Measurements from ENCODE around the gene C1QA. TPM values are rescaled to one million over a fixed set of nuclear protein-coding genes. Genes with fewer than 3 reads are reported as not detected.
"Not testable (repeated sequence)": the region's sequence is repeated elsewhere in the genome, so short reads cannot be mapped to it uniquely, and the experiment has no call there.

C1QA gene
- total and polyA plus RNA-seq, 3 donors from 2014 or later = 8.7 to 142 (median 29.8) TPM

DNA sequence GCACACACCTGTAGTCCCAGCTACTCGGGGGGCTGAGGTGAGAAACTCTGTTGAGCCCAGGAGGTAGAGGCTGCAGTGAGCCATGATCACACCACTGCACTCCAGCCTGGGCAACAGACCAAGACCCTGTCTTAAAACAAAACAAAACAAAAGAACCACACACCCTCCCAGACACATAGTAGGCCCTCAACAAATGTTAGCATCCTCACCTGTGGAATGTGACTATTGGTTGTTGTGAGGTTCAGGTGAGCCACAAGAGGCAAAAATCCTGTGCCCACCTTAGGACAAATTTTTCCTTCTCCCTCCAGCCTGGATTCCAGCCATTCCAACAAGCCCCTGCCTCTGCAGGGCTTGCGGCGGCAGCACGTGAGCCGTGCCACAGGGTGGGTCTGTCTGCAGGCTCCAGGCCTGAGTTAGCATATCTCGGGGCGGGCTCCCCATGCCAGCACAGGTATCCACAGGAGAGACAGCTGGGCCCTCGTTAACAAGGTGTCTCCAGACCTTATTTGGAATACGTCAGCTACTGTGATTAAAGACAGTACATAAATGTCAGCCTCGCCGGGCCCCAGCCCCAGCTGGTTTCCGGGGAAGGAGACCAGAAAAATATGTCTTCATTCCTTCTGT, 34.0 kb downstream of the C1QA start:
- H3K27ac ChIP-seq = no peak overlapping the region
- no peak for DNase-seq
- 78 to 83% methylated on average over 12 of the region's 12 CpGs for WGBS, 2 donors
- H3K36me3 ChIP-seq (ENCODE audit: low read depth, missing control alignments) = no peaks in the 10 kb centered on the region
- TF ChIP-seq POLR2A (IDR thresholded peaks at IDR 0.05) = no peak
- TF ChIP-seq, protein P1, sequence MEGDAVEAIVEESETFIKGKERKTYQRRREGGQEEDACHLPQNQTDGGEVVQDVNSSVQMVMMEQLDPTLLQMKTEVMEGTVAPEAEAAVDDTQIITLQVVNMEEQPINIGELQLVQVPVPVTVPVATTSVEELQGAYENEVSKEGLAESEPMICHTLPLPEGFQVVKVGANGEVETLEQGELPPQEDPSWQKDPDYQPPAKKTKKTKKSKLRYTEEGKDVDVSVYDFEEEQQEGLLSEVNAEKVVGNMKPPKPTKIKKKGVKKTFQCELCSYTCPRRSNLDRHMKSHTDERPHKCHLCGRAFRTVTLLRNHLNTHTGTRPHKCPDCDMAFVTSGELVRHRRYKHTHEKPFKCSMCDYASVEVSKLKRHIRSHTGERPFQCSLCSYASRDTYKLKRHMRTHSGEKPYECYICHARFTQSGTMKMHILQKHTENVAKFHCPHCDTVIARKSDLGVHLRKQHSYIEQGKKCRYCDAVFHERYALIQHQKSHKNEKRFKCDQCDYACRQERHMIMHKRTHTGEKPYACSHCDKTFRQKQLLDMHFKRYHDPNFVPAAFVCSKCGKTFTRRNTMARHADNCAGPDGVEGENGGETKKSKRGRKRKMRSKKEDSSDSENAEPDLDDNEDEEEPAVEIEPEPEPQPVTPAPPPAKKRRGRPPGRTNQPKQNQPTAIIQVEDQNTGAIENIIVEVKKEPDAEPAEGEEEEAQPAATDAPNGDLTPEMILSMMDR (IDR thresholded peaks at IDR 0.05) = no peak
- intact Hi-C loops (cut with DNase I; ENCODE audit: low total_unique reads) = no loop called here
- no peaks in the 10 kb centered on the region for H3K27me3 ChIP-seq
- no peaks in the 10 kb centered on the region for H3K4me1 ChIP-seq
- no peak overlapping the region for H3K4me3 ChIP-seq
- H3K9me3 ChIP-seq = no peaks in the 10 kb centered on the region

DNA sequence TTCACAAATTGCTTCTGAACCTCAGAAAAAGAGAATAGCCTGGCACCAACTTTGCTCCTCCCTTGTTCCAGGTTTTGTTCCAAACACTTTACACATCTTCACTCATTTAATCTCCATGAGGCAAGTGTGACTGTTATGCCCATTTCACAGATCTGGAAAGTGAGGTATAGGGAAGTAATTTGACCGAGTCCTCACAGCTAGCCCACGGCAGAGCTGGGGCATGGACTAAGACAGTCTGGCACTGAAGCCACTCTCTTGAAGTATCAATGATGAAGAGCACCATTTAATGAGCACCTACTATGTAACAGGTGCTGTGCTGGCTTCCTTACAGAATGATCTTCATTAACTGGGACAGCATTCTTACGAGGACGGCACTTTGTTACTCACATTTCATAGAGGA, 35.6 kb downstream of the C1QA start:
- Histone ChIP-seq H3K9me3 (no peaks in the 10 kb centered on the region), H3K4me3 (no peak overlapping the region)
- TF ChIP-seq, protein P1 (IDR thresholded peaks at IDR 0.05) = no peak
- no peak for TF ChIP-seq POLR2A (IDR thresholded peaks at IDR 0.05)

DNA sequence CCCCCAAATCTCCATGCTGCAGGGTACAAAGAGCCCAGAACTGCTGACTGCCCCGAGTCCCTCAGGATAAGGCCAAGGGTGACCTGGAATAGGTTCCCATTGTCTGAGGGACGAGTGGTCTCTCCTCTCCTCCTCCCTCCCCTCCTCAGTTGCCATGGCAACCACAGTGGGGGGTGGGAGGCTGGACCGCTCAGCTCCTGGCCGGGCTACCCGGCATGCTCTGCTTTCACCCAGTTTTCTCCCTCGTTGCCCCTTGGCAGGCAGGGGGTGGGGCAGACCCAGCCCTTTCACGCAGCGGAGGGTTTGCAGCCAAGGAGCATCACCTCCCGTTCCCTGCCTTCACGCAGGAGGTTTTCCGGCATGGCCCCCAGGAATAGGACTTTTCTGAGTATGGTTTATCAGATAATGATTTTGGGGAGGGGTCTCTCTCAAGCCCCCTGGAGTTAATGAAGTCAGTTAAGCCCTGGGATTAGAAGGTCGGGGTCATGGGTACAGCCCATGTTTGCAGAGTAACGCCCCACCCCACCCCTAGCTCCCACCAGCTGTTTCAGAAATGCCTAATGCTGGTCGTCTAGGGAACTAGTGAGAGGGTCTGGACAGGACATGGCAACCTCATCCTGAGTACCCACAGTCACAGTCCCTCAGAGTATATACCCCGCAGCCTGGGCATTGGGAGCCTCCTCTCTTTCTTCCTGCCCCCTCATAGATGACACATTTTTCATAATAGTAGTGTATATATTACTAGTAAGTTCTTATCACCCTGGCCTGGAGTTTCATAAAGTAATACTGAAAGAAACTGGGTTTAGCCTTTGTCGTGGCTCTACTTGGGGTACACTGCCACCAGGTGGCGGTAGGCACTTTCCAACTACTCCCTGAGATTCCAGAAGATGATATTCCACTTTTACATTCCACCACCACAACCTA, 37.3 kb downstream of the C1QA start:
- Histone ChIP-seq H3K27me3 (no peaks in the 10 kb centered on the region), H3K4me1 (no peaks in the 10 kb centered on the region), H3K36me3 (ENCODE audit: low read depth, missing control alignments) (no peaks in the 10 kb centered on the region), H3K9me3 (no peaks in the 10 kb centered on the region), H3K4me3 (no peak overlapping the region), H3K27ac (no peak overlapping the region)
- DNase-seq = peak; percentile 77
- TF ChIP-seq, protein P1 (IDR thresholded peaks at IDR 0.05) = peak; percentile 48 to 72 (median 56)
- TF ChIP-seq POLR2A (IDR thresholded peaks at IDR 0.05) = no peak
- 37 to 64% methylated on average over 10 to 17 of the region's 17 CpGs for WGBS, 2 donors
- intact Hi-C loops (cut with DNase I; ENCODE audit: low total_unique reads) = no loop called here

More for the DNA sequence above, 35.6 kb downstream of the C1QA start:
- no peak for DNase-seq
- H3K27ac ChIP-seq = no peak overlapping the region
- WGBS, 2 donors = 75 to 97% methylated on average over 4 of the region's 4 CpGs
- intact Hi-C loops (cut with DNase I; ENCODE audit: low total_unique reads) = no loop called here
- no peaks in the 10 kb centered on the region for H3K36me3 ChIP-seq (ENCODE audit: low read depth, missing control alignments)
- H3K27me3 ChIP-seq = no peaks in the 10 kb centered on the region
- no peaks in the 10 kb centered on the region for H3K4me1 ChIP-seq

DNA sequence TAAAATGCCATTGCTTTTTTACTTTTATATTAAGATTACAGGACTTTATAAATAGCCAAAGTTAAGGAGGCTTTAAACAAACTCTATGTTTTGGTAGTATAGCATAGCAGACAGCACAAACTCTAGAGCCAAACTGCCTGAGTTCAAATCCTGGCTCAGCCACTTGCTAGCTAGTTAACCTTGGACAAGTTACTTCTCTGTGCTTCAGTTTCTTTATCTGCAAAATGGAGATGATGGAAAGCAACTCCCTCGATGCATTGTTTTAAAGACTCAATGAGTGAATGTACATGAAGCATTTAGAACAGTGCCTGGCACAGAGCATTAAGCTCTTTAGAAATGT, 38.0 kb downstream of the C1QA start:
- Histone ChIP-seq H3K4me1 (no peaks in the 10 kb centered on the region), H3K9me3 (no peaks in the 10 kb centered on the region), H3K4me3 (no peak overlapping the region), H3K27me3 (no peaks in the 10 kb centered on the region), H3K27ac (no peak overlapping the region), H3K36me3 (ENCODE audit: low read depth, missing control alignments) (no peaks in the 10 kb centered on the region)
- TF ChIP-seq, protein P1 (IDR thresholded peaks at IDR 0.05) = no peak
- TF ChIP-seq POLR2A (IDR thresholded peaks at IDR 0.05) = no peak
- DNase-seq = no peak
- intact Hi-C loops (cut with DNase I; ENCODE audit: low total_unique reads) = no loop called here
- 54 to 66% methylated on average over 1 of the region's 1 CpG for WGBS, 2 donors

DNA sequence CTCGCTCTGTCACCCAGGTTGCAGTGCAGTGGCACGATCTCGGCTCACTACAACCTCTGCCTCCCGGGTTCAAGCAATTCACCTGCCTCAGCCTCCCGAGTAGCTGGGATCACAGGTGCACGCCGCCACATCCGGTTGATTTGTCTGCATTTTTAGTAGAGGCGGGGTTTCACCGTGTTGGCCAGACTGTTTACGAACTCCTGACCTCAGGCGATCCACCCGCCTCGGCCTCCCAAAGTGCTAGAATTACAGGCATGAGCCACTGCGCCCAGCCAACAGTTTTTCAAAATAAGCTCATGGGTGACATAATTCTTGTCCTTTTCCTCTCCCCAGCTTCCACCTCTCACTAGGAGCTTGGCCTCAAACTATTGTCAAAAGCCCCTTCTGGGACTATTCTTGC, 39.7 kb downstream of the C1QA start:
- intact Hi-C loops (cut with DNase I; ENCODE audit: low total_unique reads); DNase-seq; H3K27ac ChIP-seq; H3K4me1 ChIP-seq; H3K9me3 ChIP-seq; H3K27me3 ChIP-seq; H3K36me3 ChIP-seq (ENCODE audit: low read depth, missing control alignments): not testable (repeated sequence)
- WGBS, 2 donors = 67 to 85% methylated on average over 15 of the region's 15 CpGs
- H3K4me3 ChIP-seq = peak overlapping the region in 1 of 2 donors; percentile 31
